Stimulated activated CD4-positive, alpha-beta T cell treated with anti-CD3 and anti-CD28 coated beads, Interleukin-1b, Interleukin-23, amount 100 ng/mL, for 24 hours (primary cell): ENCODE results near the gene NHERF2.
"Not testable (repeated sequence)": the region's sequence is repeated elsewhere in the genome, so short reads cannot be mapped to it uniquely, and the experiment has no call there.

Source experiments
- DNase-seq, 4 experiments: peaks; one replicate each; pipeline ENCODE4 v3.0.0-alpha.2; 2020; ENCODE audit warnings: low read depth in 4 of 4, low spot score in 1 of 4

Gene NHERF2

DNA sequence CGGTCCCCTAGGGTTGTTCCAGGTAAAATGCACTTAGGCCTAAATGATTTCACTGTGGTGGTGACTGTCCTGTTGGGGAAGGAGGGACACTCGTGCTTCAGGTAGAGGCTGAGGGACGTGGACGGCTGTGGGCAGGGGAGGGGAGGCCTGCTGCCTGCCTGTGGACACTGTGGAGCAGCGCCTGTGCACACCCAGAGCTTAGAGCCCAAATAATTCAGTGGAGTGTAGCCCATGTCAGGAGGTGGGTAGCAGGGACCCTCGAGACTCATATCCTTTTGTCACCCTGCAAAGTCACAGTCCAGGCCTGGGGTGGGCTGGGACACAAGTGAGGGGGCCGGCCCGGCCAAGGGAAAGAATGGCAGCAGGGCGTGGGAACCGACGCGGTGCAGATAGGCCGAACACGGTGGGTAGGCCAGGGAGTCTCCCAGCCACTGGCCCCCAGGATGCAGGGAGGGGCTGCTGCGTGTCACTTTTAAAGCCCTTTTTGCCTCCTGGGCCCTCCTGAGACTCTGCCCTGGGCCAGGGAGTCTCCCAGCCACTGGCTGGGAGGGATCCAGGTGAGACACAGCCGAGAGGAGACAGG lies 733 bp upstream of the NHERF2 start:
- DNase-seq, result no peak

DNA sequence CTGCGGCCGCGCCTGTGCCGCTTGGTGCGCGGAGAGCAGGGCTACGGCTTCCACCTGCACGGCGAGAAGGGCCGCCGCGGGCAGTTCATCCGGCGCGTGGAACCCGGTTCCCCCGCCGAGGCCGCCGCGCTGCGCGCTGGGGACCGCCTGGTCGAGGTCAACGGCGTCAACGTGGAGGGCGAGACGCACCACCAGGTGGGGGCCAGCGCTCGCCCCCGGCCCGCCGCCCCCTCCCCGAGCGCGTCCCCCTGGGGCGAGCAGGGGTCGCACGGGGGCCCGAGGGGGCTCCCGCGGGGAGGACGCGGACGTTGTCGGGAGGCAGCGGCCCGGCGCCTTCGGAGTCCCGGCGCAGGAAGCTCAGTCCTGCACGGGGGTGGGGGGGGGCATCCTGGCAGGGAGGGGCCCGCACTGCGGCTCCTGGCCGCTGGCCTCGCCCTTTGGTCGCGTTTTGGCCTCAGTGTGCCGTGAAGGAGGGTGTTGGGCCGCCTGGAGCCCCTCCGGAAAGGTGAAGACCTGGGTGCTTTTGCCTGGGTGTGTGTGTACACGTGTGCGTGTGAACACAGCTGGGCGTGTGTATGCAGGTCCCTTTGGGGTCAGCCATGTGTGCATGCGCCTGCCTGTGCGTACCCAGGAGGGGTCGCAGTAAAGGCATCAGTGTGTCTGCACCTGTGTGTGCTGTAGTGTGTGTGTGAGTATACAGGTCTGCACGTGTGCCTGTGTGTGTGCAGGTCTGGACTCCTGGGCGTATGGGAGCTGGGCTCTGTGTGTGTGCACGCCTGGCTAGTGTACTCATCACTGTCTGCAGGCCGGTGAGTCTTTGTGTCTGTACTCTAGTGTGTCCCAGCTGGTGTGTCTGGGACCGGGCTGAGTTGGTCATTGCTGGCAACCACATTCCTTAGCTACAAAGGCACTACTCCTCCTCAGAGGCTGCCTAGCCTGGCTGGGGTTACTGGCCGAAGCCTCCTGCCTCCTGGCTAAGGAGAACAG lies 615 bp downstream of the NHERF2 start:
- DNase-seq, result no peak

DNA sequence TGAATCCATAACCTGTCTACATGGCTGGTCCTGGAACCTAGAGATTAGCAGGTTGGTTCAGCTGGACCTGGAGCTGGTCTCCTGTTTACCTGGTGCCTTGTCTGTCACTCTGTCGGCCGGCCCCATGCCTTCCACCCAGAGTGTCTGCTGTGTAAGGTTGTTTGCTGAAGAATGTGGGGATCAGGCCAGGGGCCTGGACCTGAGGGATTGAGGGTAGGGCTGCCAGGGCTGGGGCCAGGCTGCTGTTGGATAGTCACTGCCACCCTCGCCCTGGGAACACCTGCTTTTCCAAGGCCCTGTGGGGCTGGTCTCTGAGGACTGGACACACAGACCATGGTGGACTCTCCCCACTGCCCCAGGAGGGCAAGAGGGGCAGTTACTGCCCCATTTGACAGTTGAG lies 1.4 kb downstream of the NHERF2 start:
- no peak for DNase-seq

DNA sequence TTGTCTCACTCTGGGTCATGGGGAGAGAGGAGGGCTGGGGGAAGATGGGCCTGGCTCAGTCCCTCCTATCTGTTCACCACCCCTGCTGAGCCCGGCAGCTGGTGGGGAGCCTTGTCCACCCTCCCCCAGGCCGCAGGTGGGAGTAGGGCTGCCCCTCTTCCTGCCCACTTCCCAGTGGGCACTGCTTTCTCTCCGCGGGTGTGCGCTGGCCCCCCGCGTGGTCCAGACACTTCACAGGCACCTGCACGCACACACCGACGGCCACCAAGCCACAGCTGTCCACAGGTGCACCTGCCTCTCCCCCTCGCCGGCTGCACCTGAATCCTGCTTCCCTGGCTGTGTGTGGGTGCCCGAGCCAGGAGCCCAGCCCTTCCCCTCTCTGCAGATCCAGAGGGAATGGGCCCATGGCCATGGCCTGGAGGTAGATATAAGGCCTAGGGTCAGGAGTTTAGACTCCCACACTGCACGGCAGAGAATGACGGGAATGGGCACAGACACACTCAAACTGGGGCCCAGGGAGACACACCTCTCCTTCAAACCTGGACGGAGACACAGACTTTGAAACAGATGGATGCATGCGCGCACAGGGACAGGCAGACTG lies 2.0 kb downstream of the NHERF2 start:
- no peak for DNase-seq

DNA sequence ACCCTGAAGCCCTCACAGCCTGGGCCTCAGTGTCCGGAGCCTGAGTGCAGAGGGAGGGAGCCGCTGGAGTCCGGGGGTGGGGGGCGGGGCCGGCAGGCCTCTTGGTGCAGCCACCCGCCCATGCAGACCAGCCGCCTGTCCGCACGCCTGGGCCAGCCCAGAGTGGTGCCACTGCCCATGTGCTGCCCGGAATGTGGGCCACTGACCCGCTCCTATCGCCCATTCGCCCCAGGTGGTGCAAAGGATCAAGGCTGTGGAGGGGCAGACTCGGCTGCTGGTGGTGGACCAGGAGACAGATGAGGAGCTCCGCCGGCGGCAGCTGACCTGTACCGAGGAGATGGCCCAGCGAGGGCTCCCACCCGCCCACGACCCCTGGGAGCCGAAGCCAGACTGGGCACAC lies 2.6 kb downstream of the NHERF2 start:
- DNase-seq, result no peak

DNA sequence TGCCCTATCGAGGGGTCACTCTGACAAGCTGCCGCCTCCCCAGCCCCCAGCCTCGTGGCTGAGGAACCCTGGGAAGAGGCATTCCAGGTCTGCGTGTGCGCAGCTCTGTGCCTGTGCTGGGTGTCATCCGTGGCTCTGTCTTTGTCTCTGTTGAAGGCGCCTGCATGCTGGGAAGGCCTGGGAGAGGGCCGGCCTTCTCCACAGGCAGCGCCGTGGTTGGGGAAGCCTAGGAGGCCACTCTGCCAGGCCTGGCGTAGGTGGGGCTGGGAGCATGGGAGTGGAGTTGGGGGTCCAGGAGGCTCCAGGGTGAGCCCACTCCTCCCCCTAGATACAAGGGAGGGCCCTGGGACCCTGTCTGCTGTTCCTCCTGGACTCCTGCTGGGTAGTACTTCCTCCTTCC lies 3.3 kb downstream of the NHERF2 start:
- DNase-seq, result no peak

DNA sequence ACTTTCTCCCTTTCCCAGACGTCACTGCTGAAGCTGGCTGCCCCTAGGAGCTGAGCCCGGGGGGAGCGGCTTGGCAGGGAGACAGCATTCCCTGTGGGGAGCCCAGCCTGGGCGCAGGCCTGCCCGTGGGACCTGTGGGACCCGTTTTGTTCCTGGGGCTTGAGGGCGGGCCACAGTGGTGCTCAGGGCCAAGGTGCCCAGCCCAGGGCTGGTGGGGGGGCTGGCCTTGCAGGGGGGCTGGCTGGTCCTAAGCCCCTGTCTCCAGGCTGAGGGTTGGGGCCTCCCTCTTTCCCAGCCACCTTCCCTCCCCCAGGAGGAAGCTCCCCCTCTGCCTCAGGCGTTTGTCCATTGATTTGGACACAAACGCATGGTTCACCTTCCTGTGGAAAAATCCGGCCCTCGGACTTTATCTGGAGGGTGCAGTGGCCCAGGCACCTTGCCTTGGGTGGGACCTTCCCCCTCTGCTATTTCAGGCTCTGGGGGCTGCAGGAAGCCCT lies 4.4 kb downstream of the NHERF2 start:
- no peak for DNase-seq

DNA sequence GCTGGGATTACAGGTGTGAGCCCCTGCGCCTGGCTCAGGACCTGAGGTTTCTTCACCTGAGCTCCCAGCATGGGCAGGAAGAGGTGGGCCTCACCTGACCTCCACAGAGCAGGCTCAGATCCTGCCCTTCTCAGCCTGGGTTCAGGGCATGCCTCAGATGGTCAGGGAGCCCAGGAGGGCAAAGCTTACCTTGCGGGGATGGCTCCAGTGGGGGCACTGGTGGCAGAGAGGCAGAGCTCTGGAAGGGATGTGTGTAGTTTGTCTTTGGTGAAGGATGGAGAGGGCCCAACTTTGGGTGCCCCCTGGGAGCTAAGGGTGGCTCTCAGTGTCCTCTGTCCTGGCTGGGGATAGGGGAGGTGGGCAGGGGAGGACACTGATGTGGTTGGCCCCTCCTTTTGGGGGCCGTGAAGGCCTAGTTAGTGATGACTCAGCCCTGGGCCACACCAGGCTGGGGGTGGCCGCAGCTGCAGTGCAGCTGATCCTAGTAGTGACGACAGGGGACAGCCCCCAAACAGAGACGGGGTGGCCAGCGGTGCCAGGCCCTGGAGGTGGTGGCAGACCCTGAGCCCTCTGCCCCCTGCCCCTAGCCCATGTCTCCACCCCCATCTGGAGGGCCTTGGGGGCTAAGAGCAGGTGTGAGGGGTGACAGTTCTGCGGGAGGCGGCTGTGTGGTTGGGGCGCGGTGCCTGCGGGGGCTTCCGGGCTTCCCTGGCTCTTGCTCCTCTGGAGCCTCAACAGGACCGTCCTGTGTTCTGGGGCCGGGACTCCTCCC lies 5.8 kb downstream of the NHERF2 start:
- no peak for DNase-seq

DNA sequence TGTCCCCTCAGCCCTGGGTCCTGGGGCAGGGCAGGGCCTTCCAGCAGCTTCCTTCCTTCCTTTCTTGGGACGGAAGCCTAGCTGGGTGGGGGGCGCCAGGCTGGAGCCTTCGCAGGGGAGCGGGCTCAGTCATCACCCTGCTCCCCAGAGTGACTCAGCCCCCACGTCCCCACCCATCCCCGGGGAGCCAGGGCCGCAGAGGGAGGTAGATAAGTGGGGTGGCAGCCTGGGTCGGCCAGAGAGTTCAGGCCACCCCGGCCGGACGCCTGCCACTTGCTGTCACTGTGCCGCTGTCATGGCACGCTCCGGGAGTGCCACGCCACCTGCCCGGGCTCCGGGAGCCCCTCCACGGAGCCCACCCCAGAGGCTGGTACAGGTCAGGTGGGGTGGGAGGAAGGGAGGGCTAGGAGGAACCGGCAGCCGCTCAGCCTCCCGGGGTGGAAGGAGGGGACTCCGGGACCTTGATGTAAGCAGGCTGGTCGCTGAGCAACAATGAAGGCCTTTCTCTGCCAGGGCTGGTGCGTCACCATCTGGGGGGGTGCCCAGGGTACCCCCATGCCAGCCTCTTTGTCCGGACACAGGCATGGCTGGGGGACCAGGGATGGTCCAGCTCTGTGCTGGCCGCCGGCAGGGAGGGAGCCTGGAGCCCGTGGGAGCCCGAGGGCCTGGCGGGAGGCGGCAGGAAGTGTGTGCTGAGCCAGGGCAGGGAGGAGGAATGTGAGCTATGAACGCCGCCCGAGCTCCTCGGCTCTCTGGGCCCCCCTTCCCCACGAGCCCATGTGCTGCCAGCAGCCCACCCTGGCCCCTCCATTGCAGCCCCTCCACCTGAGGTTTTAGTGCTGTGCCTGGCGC lies 6.6 kb downstream of the NHERF2 start:
- no peak for DNase-seq

DNA sequence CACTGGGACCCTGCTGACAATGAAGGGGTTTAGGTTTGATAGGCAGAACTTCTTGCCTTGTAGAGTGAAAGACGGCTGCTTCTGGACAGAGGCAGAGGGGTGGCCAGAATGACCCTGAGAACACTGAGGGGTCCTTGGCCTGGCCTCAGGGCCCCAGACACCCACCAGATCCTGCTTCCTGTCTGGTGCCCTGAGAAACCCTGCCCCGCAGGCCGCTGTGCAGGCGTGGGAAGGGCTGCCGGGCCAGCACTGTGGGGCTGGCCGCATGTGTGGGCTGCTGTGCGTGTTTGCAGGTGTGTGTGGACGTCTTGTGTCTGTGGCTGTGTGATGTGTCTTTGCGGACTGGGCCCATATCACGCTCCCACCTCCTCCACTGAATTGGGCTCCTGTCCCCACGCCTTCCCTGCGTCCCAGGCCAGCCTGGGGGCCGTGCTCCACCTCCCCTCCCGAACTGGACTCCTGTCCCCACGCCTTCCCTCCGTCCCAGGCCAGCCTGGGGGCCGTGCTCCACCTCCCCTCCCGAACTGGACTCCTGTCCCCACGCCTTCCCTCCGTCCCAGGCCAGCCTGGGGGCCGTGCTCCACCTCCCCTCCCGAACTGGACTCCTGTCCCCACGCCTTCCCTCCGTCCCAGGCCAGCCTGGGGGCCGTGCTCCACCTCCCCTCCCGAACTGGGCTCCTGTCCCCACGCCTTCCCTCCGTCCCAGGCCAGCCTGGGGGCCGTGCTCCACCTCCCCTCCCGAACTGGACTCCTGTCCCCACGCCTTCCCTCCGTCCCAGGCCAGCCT lies 7.4 kb downstream of the NHERF2 start:
- not testable (repeated sequence) for DNase-seq

DNA sequence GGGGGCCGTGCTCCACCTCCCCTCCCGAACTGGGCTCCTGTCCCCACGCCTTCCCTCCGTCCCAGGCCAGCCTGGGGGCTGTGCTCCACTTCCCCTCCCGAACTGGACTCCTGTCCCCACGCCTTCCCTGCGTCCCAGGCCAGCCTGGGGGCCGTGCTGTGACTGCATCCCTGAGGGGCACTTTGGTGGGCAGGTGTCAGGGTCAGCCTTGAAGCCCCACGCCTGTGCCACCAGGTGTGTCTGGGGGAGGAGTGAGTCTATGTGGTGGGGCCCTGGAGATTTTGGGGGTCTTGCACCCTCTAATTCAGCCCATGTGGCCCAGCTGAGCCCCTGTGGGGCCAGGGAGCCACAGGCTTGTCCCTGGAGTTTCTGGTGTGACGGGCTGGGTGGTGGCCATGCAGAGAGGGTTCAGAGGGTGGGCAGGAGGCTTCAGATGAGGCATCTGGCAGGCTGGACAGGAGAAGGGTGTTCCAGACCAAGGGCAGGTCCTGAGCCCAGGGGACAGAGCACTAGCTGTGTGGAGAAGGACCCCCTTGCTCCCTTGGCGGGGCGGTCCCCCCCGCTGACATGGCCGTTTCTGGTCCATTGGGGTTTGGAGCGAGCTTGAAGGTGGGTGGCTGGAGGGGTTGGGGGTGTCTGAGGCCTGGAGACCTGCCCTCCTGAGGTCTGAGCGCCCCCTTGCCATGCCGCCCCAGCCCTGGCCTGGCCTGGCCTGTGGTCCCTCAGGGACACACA lies 8.2 kb downstream of the NHERF2 start:
- no peak for DNase-seq

DNA sequence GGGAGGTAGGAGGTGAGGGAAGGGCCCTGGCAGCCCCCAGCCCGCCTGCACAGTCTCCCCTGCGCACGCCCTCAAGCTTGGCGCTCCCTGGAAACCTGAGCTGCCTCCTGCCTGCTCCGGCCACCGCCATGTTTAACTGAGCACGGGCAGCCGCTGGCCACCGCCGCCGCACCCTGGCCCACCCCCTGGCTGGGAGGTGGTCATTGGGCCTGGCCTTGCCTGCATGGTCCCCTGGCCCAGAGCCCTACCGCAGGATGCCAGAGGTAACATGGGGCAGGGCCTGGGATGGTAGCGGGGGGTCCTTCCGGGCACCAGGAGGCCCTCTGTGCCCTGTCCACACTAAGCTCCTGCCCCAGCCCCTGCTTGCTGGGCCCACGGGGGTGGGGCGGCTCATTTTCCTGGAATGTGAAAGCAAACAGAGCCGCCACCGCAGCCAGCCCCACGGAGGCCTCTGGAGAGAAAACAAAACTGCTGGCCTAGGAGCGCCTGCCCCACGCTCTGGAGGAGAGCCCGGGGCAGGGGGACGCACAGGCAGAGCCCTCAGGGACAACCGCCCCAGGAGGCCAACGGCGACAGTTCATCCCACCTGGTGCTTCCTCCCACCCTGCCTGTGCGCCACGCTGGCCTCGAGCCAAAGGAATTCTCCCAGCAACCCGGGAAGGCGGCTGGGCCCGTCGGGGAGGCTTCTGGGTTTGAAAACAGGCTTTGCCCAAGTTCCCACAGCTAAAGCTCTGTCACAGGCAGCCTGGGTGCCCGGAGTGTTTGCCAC lies 8.9 kb downstream of the NHERF2 start:
- DNase-seq, result no peak

DNA sequence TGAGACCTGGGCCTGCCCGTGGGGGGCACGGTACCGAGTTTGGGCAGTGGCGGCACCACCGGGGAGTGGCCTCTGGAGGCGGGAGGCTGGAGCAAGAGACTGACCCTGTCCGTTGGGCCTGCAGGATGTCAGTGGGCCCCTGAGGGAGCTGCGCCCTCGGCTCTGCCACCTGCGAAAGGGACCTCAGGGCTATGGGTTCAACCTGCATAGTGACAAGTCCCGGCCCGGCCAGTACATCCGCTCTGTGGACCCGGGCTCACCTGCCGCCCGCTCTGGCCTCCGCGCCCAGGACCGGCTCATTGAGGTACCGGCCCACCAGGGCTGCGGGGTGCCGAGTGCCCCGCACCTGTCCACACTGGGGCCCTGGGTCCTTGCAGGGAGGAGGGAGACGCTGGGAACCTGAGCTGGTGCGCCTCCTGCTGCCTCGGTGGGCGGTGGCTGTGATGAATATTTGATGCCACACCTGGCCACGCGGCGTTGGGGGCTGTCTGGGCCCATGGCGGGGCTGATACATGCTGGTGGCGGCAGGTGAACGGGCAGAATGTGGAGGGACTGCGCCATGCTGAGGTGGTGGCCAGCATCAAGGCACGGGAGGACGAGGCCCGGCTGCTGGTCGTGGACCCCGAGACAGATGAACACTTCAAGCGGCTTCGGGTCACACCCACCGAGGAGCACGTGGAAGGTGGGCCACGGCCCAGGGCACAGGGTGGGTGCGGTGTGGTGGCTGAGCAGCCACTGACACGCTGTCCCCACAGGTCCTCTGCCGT lies 9.7 kb downstream of the NHERF2 start:
- no peak for DNase-seq

DNA sequence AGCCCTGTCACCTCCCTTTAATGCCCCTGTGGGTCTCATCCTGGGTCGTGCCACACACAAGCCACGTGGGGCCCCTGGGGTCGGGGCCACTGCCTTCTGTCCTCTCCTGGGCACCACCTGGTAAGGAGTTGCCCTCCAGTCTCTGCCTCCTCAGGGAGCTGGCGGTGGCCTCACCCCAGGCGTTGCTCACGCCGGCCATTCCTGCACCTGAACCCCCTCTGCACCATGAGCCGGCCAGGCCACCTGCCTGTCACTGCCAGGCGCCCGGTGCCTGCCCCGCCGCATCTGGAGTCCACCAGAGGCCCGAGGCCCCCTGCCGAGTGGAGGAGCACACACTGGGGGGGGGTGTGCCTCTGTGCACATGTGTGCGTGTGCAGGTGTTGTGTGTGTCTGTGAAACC lies 10.4 kb downstream of the NHERF2 start:
- no peak for DNase-seq

DNA sequence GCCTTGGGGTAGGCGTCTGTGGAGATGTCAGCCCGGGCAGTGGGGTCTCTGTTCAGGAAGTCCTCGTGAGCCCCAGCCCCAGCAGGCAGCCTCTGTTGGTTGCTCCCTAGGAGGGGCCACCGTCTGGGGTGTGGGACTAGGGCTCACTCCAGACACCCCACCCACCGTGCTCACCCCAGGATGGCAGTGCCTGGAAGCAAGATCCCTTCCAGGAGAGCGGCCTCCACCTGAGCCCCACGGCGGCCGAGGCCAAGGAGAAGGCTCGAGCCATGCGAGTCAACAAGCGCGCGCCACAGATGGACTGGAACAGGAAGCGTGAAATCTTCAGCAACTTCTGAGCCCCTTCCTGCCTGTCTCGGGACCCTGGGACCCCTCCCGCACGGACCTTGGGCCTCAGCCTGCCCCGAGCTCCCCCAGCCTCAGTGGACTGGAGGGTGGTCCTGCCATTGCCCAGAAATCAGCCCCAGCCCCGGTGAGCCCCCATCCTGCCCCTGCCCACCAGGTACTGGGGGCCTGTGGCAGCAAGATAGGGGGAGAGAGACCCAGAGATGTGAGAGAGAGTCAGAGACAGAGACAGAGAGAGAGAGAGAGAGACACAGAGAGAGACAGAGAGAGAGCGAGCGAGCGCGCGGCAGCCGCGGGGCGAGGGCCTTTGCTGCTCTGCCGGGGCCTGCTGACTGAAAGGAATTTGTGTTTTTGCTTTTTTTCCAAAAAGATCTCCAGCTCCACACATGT lies 11.1 kb downstream of the NHERF2 start:
- DNase-seq, result no peak

DNA sequence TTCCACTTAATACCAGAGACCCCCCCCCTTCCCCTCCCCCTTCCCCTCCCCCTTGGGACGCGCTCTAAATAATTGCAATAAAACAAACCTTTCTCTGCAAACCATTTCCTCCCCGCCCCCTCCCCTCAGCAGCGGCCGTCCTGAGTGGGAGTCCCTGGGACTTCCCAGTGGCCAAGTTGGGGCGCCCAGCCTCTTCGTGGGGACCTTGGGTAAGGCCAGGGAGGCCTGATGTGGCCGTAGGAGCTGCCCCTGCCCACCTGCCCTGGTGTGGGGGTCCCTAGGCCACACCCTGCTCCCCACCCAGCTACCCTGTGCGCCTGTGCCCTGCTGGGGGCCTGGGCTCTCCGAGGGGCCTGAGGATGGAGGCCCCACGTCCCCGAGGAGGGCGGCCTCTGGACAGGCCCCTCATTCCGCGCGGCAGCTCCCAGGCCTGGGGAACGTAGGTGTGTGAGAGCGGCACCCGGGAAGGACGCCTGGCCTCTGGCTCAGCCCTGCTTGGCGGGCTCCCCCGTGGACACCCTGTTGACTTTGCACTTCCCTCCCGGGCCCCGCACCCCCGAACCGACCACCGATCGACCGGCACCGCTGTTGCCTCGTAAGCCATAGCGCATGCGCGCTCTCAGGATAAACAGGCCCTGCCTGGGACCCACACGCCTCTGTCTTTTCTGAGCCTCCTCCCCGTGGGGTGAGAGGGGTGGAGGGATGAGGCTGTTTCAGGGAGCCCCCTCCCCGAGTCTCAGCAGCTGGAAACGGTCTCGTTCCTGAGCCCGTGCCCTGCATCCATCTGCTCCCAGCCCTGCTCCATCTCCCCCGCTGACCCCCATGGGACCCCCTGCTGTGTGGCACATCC lies 11.9 kb downstream of the NHERF2 start:
- DNase-seq, result no peak
